ENCODE measurements around the gene MAD2L1BP. TPM values are rescaled to one million over a fixed set of nuclear protein-coding genes. Genes with fewer than 3 reads are reported as not detected.
A peak's percentile ranks its signal among the peaks of the same experiment; 100 is the strongest.

The MAD2L1BP gene
- total and polyA plus RNA-seq, 2 of the 4 experiments (the other 2 are of a cell fraction), result 28.1 to 50.2 TPM

GRCh38 chr6:43671011-43671800, 35.6 kb downstream of the MAD2L1BP start:
- Histone ChIP-seq H4K5ac (ENCODE audit: low read depth, low read length) (no peak overlapping the region), H4K91ac (ENCODE audit: insufficient read depth, low read depth, low read length) (no peak overlapping the region), H3K27ac (ENCODE audit: insufficient read depth, low read length) (no peak overlapping the region), H3K18ac (ENCODE audit: low read depth, low read length) (no peak overlapping the region), H2BK15ac (ENCODE audit: low read depth, low read length) (no peak overlapping the region), H3K56ac (ENCODE audit: extremely low read depth, insufficient read depth, low read length) (no peak overlapping the region), H3K27me3 (ENCODE audit: control insufficient read depth, insufficient read depth, low read length) (no peaks in the 10 kb centered on the region), H2AK5ac (ENCODE audit: low read depth, low read length) (no peak overlapping the region), H4K8ac (ENCODE audit: low read depth in 2 of 2, low read length in 2 of 2) (no peak overlapping the region), H3K4me1 (ENCODE audit: control insufficient read depth, insufficient read depth, low read length) (peaks cover 17% of the 10 kb centered on the region), H3K14ac (replicated peaks; ENCODE audit: low read depth, low read length) (no peak overlapping the region), H2AFZ (replicated peaks; ENCODE audit: low read length, poor library complexity) (no peak overlapping the region), H3K36me3 (ENCODE audit: control insufficient read depth, insufficient read depth, low read length) (peaks cover 42% of the 10 kb centered on the region), H2BK120ac (ENCODE audit: low read depth, low read length) (no peak overlapping the region), H4K20me1 (ENCODE audit: insufficient read depth, low read length) (no peaks in the 10 kb centered on the region; the same call in 1 of the 2 replicates), H2BK20ac (ENCODE audit: low read depth, low read length) (no peak overlapping the region), H3K4ac (ENCODE audit: low read depth, low read length) (no peak overlapping the region), H3K9me3 (ENCODE audit: control insufficient read depth, insufficient read depth, low read length) (no peaks in the 10 kb centered on the region), H3K4me3 (ENCODE audit: insufficient read depth, low read depth, low read length) (no peak overlapping the region), H3K79me1 (ENCODE audit: low read depth in 1 of 2, low read length in 2 of 2) (no peaks in the 10 kb centered on the region), H3K9ac (ENCODE audit: low read depth, low read length) (no peak overlapping the region), H3K4me2 (ENCODE audit: low read depth, low read length) (no peak overlapping the region), H2AK9ac (replicated peaks; ENCODE audit: low read depth, low read length, poor library complexity) (no peak overlapping the region), H2BK5ac (ENCODE audit: low read depth, low read length, poor library complexity, severe bottlenecking) (no peak overlapping the region), H3K9me1 (ENCODE audit: insufficient read depth, low read length) (peaks cover 16% of the 10 kb centered on the region; the same call in 1 of the 2 replicates), H3K23ac (ENCODE audit: low read depth, low read length) (no peak overlapping the region)
- in situ Hi-C loops (cut with MboI; ENCODE audit: low sequenced_read_pairs), result no loop called here
- TF ChIP-seq NFE2L2 (IDR thresholded peaks at IDR 0.05; ENCODE audit: low read depth, low read length) (no peak), CHD1 (IDR thresholded peaks at IDR 0.05; ENCODE audit: low read depth, low read length) (no peak), MAZ (IDR thresholded peaks at IDR 0.05; ENCODE audit: borderline replicate concordance, low read depth, low read length) (no peak), RCOR1 (IDR thresholded peaks at IDR 0.05; ENCODE audit: insufficient replicate concordance, low read length) (no peak), SMC3 (IDR thresholded peaks at IDR 0.05; ENCODE audit: low read depth, low read length) (no peak), FOS (IDR thresholded peaks at IDR 0.05; ENCODE audit: low read depth, low read length) (no peak), MAFK (IDR thresholded peaks at IDR 0.05; ENCODE audit: low read depth, low read length) (no peak), CEBPB (IDR thresholded peaks at IDR 0.05; ENCODE audit: low read depth, low read length) (no peak), RAD21 (IDR thresholded peaks at IDR 0.05; ENCODE audit: low read length) (no peak), BHLHE40 (IDR thresholded peaks at IDR 0.05; ENCODE audit: low read depth, low read length) (no peak), RFX5 (IDR thresholded peaks at IDR 0.05; ENCODE audit: low read depth, low read length) (no peak), MXI1 (IDR thresholded peaks at IDR 0.05; ENCODE audit: borderline replicate concordance, low read depth, low read length) (no peak), POLR2A (IDR thresholded peaks at IDR 0.05; ENCODE audit: low read depth, low read length) (no peak), ELK1 (IDR thresholded peaks at IDR 0.05; ENCODE audit: borderline replicate concordance, low read depth, low read length) (no peak)
- TF ChIP-seq, protein P1, sequence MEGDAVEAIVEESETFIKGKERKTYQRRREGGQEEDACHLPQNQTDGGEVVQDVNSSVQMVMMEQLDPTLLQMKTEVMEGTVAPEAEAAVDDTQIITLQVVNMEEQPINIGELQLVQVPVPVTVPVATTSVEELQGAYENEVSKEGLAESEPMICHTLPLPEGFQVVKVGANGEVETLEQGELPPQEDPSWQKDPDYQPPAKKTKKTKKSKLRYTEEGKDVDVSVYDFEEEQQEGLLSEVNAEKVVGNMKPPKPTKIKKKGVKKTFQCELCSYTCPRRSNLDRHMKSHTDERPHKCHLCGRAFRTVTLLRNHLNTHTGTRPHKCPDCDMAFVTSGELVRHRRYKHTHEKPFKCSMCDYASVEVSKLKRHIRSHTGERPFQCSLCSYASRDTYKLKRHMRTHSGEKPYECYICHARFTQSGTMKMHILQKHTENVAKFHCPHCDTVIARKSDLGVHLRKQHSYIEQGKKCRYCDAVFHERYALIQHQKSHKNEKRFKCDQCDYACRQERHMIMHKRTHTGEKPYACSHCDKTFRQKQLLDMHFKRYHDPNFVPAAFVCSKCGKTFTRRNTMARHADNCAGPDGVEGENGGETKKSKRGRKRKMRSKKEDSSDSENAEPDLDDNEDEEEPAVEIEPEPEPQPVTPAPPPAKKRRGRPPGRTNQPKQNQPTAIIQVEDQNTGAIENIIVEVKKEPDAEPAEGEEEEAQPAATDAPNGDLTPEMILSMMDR (conservative IDR thresholded peaks at IDR 0.05; ENCODE audit: low read depth, low read length), result no peak
- no peak for ATAC-seq (ENCODE audit: low read depth)
- BruUV-seq (replicated peaks), result no TSS peak
- dilution Hi-C loops (cut with HindIII; ENCODE audit: low sequenced_read_pairs, unreplicated experiment), result no loop called here
- ChIA-PET CTCF (no interaction called here), POLR2A (ENCODE audit: unreplicated experiment) (no interaction called here)
- WGBS, 2 experiments (ENCODE audit: extremely low coverage in 2 of 2, insufficient read length in 1 of 2), result 100% methylated on average over 1 of the region's 8 CpGs; no CpG with 5 or more reads in 1 of the 2 experiments
- intact Hi-C loops (cut with micrococcal nuclease), result no loop called here
- peak; percentile 20 for DNase-seq

Data from IMR-90 (cell line).